SW480 (cell line): ENCODE results near the gene FRRS1L.
"Not testable (repeated sequence)": the region's sequence is repeated elsewhere in the genome, so short reads cannot be mapped to it uniquely, and the experiment has no call there.

ENCODE experiments used
- DNase-seq: peaks from one replicate; pipeline ENCODE4 v3.0.0-alpha.2; 2016; ENCODE audit warnings: low spot score

Gene FRRS1L

DNA sequence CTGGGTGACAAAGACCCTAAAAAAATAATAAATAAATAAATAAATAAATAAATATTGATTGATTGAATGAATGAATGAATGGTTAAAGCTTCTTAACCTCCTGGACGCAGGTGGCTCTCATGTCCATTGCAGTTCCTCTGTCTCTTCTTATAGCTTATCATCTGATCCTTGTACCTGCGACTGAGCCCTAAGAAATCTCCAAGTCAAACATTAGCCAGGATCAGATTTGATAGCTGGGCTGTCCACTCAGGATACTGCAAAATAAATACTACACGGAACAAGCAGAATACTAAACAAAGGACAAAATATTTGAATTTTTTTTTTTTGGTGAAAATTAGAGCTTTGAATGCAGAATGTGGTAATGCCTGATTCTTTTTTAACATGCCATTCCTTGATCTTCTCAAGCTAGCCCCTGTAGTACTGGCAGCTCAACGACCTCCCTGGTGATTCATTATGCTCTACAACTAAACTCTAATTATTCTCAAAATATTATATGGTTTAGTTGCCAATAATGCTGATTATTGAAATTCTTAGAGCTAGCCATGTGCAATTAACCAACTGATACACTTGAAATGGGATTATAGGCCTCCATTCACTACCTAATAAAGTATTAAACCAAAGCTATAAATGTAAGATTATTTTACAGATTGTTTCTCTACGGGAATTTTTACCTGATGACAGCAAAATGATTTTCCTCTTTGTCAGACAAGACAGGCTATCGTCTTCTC lies 37.4 kb downstream of the FRRS1L start:
- DNase-seq = no peak

DNA sequence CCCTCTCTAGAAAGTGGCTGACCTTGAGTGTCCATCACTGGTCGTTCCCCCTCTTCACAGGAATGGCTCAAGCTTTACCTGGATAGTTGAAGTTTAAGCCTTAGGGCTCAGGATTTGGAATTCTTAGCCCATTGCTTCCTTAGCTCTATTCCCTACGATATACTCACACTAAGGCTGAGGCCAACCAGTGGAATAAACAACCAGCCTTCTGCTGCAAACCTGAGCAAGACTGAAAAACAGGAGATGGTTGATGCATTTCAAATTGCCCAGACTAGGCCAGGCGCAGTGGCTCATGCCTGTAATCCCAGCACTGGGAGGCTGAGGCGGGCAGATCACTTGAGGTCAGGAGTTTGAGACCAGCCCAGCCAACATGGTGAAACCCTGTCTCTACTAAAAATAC lies 40.4 kb downstream of the FRRS1L start:
- DNase-seq = not testable (repeated sequence)

DNA sequence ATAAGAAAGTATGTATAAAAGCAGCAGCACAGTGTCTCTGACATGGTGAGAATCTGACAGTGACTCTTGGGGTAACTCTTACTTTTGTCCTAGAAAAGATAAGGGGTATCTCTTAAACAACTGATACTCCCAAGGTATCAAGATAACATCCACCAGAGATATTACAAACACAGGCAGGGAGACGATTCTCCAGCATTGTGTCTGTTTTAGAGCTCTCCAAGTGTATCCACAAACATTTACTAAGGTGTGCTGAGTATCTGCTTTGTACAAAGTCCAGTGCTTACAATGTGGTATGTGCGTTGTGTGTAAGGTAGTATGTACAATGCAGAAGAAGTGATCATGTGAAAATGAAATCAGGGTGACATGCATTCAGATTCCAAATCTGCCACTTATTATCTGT lies 42.9 kb downstream of the FRRS1L start:
- DNase-seq = no peak

- DNase-seq = no peak
Observed at GRCh38 chr9:109122726-109123621, 44.1 kb downstream of the FRRS1L start.

DNA sequence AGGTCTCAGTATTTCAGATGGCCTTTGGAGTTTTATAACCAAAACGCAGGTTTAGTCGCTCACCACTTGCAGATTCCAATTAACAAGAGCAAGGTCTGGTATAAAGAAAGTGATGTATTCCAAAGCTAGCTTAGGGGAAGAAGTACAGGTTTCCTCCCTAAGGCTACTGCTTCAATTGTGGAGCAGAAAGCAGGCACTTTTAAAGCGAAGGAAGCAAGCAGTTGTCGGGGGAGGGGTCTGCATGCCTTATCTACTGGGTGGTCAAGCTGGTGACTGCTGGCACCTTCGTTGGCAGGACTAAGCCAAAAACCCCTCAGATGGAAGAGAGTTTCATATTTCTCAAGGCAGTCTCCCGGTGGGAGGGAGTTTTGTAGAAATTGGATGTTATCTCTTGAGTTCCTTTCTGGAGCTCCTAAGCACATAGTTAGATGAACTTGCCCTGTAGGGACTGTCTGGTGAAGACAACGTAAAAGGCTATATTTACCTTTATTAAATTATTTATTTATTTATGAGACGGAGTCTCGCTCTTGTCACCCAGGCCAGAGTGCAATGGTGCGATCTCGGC lies 45.7 kb downstream of the FRRS1L start:
- DNase-seq = no peak

GRCh38 chr9:109120204-109120789 lies 46.8 kb downstream of the FRRS1L start:
- no peak for DNase-seq

GRCh38 chr9:109119439-109120203 lies 47.4 kb downstream of the FRRS1L start, which contains the start of gene TMEM245:
Gene TMEM245 (minus strand): TSS chr9:109119947. CDS start chr9:109119913, 34 bp downstream.
- DNase-seq = peak; percentile 99

- DNase-seq = peak; percentile 21
Observed at GRCh38 chr9:109118808-109119438, 48.1 kb downstream of the FRRS1L start.

- DNase-seq = peak; percentile 74
Observed at GRCh38 chr9:109117856-109118807, 48.9 kb downstream of the FRRS1L start.

DNA sequence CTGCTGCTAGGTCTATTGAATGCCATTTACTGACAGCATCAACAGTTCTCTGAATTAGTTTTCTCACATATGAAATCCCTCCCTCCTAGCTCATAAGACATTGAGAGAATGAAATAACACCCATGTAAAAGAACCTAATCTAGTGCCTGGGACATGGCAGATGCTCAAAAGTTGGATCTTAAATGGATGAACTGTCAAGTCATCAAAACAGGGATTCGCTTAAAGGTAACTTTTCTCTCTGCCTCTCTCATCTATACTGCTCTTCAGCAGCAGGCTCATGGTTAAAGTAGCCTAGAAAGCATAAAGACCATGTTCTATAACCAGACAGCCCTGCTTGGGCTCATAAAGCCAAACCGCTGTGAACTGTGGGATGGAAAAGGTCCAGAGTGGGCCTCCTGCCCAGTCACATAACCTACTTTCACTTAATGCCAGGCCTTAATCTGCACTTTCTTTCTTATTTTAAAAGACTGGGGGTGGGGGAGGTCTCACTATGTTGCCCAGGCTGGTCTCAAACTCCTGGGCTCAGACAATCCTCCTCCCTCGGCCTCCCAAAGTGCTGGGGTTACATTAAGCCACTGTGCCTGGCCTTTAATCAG lies 51.0 kb downstream of the FRRS1L start:
- DNase-seq = no peak

- no peak for DNase-seq
Observed at GRCh38 chr9:109114670-109115069, 52.4 kb downstream of the FRRS1L start.

GRCh38 chr9:109113892-109114609 lies 53.0 kb downstream of the FRRS1L start:
- no peak for DNase-seq

DNA sequence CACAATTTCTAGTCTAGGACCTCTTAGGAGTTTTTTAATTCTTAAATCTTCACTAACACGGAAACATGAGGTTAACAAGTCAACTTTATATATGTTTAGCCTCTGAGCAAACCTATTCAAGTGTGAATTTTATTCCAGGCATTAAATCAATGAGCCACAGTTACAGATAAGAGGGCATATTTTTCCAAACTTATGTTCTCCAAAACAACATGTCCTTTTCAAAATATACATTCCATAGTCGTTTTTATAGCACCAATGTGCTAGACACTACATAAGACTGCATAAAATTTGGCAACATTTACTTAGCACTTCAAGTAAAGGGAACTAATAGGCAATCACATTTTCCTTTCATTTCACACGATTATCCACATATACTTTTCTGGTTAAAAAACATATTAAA lies 53.8 kb downstream of the FRRS1L start:
- DNase-seq = no peak

- no peak for DNase-seq
Observed at GRCh38 chr9:109110329-109111021, 56.6 kb downstream of the FRRS1L start.

DNA sequence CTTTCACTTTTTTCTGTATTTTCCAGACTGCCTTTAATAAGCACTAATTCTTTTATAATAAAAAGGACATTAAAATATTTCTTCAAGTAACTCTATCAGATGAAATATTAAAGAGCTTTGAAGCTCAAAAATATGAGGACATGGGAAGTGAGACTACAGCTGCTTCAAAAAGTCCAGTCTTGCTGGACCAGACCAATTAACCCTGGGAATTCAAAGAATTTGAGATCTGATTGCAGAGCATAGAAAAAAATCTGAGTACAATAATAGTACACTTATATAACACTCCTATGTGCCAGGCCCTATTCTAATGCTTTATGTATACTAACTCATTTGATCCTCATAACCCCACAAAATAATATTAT lies 57.1 kb downstream of the FRRS1L start:
- DNase-seq = no peak

GRCh38 chr9:109108318-109108717 lies 58.7 kb downstream of the FRRS1L start:
- DNase-seq = no peak

- peak; percentile 34 for DNase-seq
Observed at GRCh38 chr9:109107402-109108240, 59.4 kb downstream of the FRRS1L start.
